NCI-H128 (cell line): Measurements from ENCODE around the gene TMEM178B.

Source experiments
- DNase-seq: peaks from one replicate; lab custom pipeline; 2025; ENCODE audit not compliant: unreplicated experiment; lab: John Stamatoyannopoulos, UW

The TMEM178B gene

GRCh38 chr7:141415999-141416398 lies 342.1 kb downstream of the TMEM178B start:
- no peak for DNase-seq

- peak; percentile 63 for DNase-seq
These were observed 342.9 kb downstream of the TMEM178B start for GRCh38 chr7:141416650-141417270.

GRCh38 chr7:141417506-141417905 lies 343.6 kb downstream of the TMEM178B start:
- DNase-seq: no peak

- no peak for DNase-seq
These were observed 344.2 kb downstream of the TMEM178B start for GRCh38 chr7:141418066-141418465.

DNA sequence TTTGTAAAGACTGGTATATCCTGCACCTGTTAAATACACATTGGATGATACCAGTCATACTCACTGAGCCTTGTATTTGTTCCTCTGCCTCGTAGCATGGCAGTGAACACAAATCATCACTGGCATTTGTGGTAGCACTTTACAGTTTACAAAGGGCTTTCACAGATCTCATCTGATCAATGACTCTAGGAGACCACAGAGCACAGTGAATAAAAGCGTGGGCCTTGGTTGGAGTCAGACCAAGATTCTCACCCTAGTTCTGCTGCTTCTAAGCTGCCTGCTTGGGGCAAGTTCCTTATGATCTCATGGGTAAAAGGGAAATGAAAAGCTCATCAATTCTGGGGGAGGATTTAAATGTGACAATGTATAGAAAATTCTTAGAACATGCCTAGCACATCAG lies 347.4 kb downstream of the TMEM178B start:
- no peak for DNase-seq

DNA sequence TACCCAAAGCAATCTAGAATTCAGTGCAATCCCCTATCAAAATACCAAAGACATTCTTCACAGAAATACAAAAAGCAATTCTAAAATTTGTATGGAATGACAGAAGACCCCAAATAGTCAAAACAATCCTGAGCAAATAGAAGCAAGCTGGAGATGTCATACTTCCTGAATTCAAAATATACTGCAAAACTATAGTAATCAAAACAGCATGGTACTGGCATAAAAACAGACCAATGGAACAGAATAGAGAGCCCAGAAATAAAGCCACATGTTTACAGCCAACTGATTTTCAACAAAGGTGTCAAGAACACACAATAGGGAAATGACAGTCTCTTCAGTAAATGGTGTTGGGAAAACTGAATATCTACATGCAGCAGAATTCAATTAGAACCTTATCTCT lies 353.3 kb downstream of the TMEM178B start:
- DNase-seq: no peak

- DNase-seq: no peak
These were observed 356.7 kb downstream of the TMEM178B start for GRCh38 chr7:141430455-141431139.

DNA sequence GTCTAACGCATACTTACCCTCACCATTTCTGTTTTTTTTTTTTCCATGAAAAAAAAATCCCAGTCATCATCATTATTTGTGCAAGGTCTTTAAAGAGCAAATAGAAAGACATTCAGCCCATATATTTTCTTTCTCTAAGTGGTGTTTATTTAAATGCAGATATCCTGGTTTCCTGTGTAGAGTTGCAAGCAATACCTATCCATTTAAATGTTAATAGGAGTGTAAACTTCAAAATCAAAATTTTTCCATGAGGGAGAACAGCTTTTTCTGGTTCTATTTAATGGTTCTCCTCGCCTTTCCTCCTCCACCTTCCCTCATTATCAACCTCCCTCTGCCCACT lies 357.2 kb downstream of the TMEM178B start:
- DNase-seq: no peak

GRCh38 chr7:141431711-141432110 lies 357.8 kb downstream of the TMEM178B start:
- no peak for DNase-seq

DNA sequence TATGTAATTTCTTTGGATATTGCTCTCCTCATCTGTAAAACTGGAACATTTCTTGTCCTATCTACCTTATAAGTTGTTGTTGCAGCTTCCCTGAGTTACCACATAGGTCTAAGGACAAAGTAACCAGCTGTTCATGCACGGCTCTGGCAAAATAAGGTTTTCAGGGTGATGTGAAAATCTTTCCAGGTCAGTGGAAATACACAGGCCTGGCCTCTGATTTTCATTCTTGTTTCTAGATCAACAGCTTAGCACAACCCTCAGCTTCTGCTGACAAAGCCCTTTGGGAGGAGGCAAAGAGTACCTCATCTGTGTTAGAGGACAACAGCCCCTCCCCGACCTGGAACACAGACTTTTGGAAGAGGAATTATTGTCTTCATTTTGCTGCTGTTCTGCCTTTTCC lies 359.8 kb downstream of the TMEM178B start:
- DNase-seq: no peak

GRCh38 chr7:141436139-141436538 lies 362.3 kb downstream of the TMEM178B start:
- DNase-seq: no peak

DNA sequence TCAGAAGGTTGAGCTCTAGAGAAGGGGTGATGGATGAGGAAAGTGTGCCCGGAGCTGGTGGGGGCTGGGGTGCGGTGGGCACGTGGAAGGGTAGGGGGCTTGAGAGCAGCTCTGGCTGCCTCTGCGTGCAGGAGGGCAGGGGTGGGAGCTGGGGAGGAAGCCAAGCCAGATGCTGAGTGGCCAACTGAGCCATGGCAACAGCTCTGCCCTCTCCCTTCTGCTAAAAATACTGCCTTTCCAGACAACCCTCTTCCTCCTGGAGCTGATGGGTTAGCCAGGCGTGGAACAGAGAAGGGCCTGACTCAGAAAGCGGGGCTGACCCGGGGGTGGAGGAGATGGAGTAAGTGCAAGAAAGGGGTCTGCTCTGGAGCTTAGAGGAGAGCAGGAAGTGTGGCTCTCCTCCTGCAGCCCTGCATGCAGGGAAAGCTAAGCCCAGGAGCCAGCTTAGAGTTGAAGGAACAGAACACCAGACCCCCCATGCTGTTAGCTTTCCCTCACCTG lies 362.8 kb downstream of the TMEM178B start:
- no peak for DNase-seq

DNA sequence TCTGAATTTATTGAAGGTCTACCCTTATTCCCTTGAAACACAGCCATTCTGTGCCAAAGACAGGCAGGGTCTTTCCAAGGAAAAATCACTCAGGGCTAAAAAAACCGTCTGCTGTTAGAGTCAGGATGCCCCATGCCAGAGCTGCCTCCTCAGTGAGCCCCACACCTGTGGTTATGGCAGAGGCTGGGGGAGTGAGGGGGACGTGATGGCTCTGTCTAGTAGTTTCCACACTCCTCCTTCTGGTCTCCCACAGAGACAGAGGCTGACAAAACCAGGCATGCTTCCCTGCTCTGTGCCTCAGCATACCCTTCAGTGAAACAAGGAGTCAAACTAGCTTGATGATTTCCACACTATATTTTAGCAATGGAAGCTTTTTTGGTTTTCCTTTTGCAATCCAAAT lies 365.3 kb downstream of the TMEM178B start:
- no peak for DNase-seq

DNA sequence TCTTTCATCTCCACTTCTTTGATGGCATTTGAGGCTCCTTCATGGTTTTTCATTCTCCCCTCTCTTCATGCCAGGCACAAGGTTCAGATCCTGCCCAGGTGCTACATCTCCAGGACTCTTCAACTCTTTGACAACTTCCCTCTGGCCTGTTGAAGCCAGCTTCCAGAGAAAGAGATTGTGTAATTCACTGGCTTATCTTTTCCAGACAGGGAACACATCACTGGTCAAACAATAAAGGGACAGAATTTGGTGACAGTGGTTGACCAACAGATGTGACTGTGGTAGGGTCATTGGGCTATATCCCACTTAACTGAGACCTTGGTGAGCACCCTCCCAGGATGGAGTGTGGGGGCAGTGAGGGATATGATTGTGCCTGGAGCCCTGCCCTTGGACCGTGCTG lies 365.9 kb downstream of the TMEM178B start:
- DNase-seq: no peak

DNA sequence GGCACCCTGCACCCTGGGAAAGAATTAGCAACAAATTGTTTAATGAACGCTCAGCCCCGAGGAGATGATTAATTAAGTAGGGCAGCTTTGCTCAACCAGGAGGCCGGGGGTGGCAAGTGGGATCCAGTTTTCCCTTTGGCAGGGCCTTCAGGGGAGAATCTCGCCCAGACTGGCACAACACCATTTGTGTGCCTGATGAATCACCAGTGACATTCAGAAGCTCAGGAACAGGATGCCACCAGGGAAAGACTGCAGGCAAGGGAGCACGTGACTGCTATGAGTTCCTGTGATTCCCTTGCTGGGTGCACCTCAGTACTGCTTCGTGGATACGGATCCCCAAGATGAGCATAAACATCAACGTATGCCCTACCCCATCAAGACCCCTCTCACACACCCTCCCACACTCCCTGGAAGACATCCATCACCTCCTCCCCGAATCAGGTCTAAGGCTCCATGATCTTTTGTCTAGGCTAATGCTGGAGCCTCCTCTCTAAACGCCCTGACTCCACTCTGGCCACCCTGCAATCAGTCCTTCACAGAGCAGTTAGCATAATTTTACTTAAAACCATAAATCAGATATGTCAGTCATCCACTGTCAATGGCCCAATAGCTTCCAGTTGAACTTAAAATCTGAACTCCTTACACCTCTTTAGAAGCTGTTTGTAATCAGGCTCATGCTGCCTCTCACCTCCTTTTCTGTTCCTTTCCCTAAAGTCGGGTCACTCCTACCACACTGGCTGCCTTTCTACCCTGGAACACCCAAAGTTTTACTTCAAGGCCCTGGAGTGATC lies 368.2 kb downstream of the TMEM178B start:
- DNase-seq: no peak

DNA sequence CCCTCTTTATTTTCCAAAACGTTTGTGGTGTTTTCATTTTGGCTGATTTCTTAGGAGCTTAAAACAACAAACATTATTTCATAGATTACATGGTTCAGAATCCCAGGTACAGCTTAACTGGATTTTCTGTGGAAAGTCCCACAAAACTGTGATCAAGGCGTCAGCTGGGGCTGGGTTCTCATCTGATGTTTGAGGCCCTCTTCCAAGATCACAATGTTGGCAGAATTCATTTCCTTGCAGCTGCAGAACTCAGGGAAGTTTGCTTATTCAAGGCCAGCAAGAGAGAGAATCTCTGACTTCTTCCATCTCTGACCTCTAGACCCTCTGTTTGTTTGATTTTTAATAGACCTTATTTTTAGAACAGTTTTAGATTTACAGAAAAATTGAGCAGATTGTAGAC lies 368.9 kb downstream of the TMEM178B start:
- no peak for DNase-seq

- no peak for DNase-seq
These were observed 371.1 kb downstream of the TMEM178B start for GRCh38 chr7:141444961-141445360.

DNA sequence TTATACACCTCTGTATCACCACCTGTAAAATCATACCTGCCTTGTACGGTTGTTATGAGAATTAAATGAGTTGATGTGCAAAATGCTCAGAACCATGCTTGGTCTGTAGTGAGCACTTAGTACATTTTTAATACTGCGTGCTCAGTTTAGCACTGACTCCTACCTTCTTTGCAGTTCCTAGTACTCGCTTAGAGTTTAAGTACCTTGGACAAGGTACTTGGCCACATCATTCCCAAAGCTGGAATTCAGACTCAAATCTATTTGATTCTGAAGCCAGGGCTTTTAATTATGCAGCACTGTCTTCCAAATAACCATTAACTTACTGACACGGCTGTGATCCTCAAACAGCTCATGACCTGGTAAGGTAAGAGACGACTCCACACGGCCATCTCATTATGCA lies 377.4 kb downstream of the TMEM178B start:
- DNase-seq: no peak

GRCh38 chr7:141452911-141453310 lies 379.0 kb downstream of the TMEM178B start:
- no peak for DNase-seq

- no peak for DNase-seq
These were observed 380.5 kb downstream of the TMEM178B start for GRCh38 chr7:141454338-141454737.

DNA sequence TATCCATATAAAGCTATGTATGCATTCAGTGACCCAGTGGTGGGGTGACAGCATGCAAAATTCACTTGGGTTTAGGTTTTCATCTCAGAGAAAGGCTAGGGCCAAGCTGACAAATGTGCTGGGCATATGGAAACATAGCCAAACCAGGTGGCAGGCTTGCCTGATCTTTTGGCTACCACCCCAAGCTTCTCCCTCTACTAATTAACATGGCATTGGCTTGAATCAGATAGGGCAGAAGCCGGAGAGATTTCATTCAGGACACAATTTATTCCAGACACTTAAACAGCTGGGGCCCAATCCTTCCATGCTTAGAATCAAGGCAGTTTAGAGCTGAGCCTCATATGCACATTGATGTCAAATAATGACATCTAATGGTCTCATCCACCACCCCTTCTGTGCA lies 381.9 kb downstream of the TMEM178B start:
- no peak for DNase-seq

GRCh38 chr7:141456298-141456697 lies 382.4 kb downstream of the TMEM178B start:
- DNase-seq: no peak
